HL-60 (cell line): ENCODE measurements around the gene ASTN2.

Source experiments
- DNase-seq, 2 experiments: peaks; one replicate each; pipeline ENCODE4 v3.0.0-alpha.2; 2010 to 2020; ENCODE audit warnings: low read depth in 1 of 2, low spot score in 1 of 2
- H3K27ac ChIP-seq: fragments of 250-450 bp; sonication (Bioruptor Pico); replicated peaks from 2 replicates; pipeline ENCODE4 v1.5.1; 2020; ENCODE audit warnings: mild to moderate bottlenecking, moderate library complexity
- H3K27me3 ChIP-seq: fragments of 250-450 bp; sonication (Bioruptor Pico); 2 replicates; pipeline ENCODE4 v1.5.1; 2021; ENCODE audit warnings: mild to moderate bottlenecking, moderate library complexity; ENCODE audit not compliant: insufficient read depth, poor library complexity, severe bottlenecking
- H3K4me3 ChIP-seq: replicated peaks from 2 replicates; pipeline ENCODE4 v1.5.1; 2011; ENCODE audit warnings: mild to moderate bottlenecking, control low read depth, low read length; ENCODE audit not compliant: insufficient read depth
- GABPA ChIP-seq: IDR thresholded peaks from 2 replicates; pipeline ENCODE4 v1.6.1; 2012; ENCODE audit warnings: low read depth
- POLR2AphosphoS5 ChIP-seq: IDR thresholded peaks from 2 replicates; pipeline ENCODE4 v1.6.1; 2012; ENCODE audit warnings: low read depth
- REST ChIP-seq: IDR thresholded peaks from 2 replicates; pipeline ENCODE4 v1.6.1; 2012; ENCODE audit warnings: low read depth; ENCODE audit not compliant: insufficient replicate concordance
- SPI1 ChIP-seq: IDR thresholded peaks from 2 replicates; pipeline ENCODE4 v1.6.1; 2012; ENCODE audit warnings: low read depth, mild to moderate bottlenecking, borderline replicate concordance
- TF ChIP-seq, protein P1 (sequence below): IDR thresholded peaks from one replicate; pipeline ENCODE4 v1.5.1; 2011; ENCODE audit warnings: low read length, control low read depth, inconsistent platforms; ENCODE audit not compliant: insufficient read depth

ASTN2 gene

DNA sequence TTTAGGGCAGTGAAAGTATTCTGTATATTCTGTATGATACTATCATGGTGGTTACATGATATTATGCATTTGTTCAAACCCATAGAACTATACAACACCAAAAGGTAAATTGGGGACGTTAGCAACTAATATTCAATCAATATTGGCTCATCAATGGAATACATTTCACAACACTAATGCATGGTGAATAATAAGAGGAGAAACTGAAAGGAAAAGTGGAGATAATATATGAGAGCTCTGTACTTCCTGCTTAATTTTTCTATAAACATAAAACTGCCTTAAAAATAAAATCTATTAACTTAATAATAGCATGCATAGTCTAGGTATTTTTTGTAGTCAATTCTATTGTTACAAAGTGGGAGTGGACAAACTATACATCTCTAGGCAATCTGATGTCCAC lies 661.5 kb downstream of the ASTN2 start:
- H3K27ac ChIP-seq: no peak overlapping the region
- DNase-seq: no peak
- H3K27me3 ChIP-seq: peaks cover 2% of the 10 kb centered on the region
- TF ChIP-seq SPI1: no peak
- H3K4me3 ChIP-seq: no peak overlapping the region

- no peak for DNase-seq
- H3K27me3 ChIP-seq: no peaks in the 10 kb centered on the region
Measured at GRCh38 chr9:116750510-116750909, 664.3 kb downstream of the ASTN2 start.

DNA sequence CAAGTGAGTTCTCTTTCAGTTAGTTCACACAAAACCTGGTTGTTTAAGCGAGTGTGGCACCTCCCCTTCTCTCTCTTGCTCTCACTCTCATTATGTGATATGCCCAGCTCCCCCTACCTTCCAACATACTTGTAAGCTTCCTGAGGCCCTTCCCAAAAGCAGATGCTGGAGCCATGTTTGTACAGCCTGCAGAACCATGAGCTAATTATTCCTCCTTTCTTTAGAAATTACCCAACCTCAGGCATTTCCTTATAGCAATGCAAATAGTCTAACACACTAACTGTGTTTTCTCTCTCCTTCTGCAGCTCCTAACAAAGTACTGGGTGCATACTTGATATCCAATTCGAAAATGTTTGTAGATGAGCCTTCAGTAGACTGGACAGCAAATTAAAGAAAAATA lies 665.1 kb downstream of the ASTN2 start:
- no peak for DNase-seq
- Histone ChIP-seq H3K27ac (no peak overlapping the region), H3K4me3 (no peak overlapping the region), H3K27me3 (no peaks in the 10 kb centered on the region)
- TF ChIP-seq, protein P1, sequence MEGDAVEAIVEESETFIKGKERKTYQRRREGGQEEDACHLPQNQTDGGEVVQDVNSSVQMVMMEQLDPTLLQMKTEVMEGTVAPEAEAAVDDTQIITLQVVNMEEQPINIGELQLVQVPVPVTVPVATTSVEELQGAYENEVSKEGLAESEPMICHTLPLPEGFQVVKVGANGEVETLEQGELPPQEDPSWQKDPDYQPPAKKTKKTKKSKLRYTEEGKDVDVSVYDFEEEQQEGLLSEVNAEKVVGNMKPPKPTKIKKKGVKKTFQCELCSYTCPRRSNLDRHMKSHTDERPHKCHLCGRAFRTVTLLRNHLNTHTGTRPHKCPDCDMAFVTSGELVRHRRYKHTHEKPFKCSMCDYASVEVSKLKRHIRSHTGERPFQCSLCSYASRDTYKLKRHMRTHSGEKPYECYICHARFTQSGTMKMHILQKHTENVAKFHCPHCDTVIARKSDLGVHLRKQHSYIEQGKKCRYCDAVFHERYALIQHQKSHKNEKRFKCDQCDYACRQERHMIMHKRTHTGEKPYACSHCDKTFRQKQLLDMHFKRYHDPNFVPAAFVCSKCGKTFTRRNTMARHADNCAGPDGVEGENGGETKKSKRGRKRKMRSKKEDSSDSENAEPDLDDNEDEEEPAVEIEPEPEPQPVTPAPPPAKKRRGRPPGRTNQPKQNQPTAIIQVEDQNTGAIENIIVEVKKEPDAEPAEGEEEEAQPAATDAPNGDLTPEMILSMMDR: no peak
- no peak for TF ChIP-seq GABPA
- TF ChIP-seq SPI1: no peak
- TF ChIP-seq POLR2AphosphoS5: no peak
- no peak for TF ChIP-seq REST

More at GRCh38 chr9:116750510-116750909, 664.3 kb downstream of the ASTN2 start:
- TF ChIP-seq REST (no peak), POLR2AphosphoS5 (no peak), GABPA (no peak), SPI1 (no peak)
- TF ChIP-seq, protein P1: no peak
- H3K27ac ChIP-seq: no peak overlapping the region
- no peak overlapping the region for H3K4me3 ChIP-seq

DNA sequence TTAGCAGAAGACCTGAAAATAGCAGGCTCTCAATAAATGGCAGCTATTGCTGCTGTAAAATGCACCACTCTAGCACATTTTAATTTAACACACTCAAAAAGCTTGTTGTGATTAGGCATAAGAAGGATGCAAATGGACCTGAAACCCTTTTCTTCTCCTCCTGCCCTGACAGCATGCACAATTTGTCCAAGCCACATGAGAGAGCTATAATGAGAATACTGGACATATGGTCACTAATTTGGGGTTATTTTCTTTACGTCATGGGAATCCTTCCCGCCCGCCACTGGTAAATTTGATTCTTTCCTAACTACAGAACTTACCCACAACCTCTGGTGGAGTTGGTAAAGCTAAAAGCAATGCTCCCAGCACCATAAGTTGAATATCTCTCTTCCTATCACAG lies 665.7 kb downstream of the ASTN2 start:
- H3K27me3 ChIP-seq: no peaks in the 10 kb centered on the region
- TF ChIP-seq GABPA (no peak), REST (no peak), POLR2AphosphoS5 (no peak), SPI1 (no peak)
- TF ChIP-seq, protein P1: no peak

More for the DNA sequence above, 665.7 kb downstream of the ASTN2 start:
- Histone ChIP-seq H3K27ac (no peak overlapping the region), H3K4me3 (no peak overlapping the region)
- DNase-seq: no peak
